ENCODE data around the gene OVOL1. TPM values are rescaled to one million over a fixed set of nuclear protein-coding genes. Genes with fewer than 3 reads are reported as not detected.

Gene OVOL1
- total and polyA plus RNA-seq, 2 of the 13 experiments (the other 11 are each of a cell fraction or from before 2014, with no cell fraction given) = 0.01 TPM; not detected in 1

- no peak for TF ChIP-seq MAFK (conservative IDR thresholded peaks at IDR 0.05 in 1 of 2, IDR thresholded peaks at IDR 0.05 in 1 of 2; ENCODE audit: low read length in 2 of 2)
- no peak for TF ChIP-seq ZNF460 (CRISPR knock-in tag; IDR thresholded peaks at IDR 0.05; ENCODE audit: borderline replicate concordance)
- TF ChIP-seq SETDB1 (CRISPR knock-in tag; IDR thresholded peaks at IDR 0.05; ENCODE audit: borderline replicate concordance) = no peak
- TF ChIP-seq SAFB2 (CRISPR knock-in tag; IDR thresholded peaks at IDR 0.05; ENCODE audit: borderline replicate concordance, low read depth) = no peak
- TF ChIP-seq GATAD2A (CRISPR knock-in tag; IDR thresholded peaks at IDR 0.05) = no peak
- TF ChIP-seq ZBED4 (CRISPR knock-in tag; IDR thresholded peaks at IDR 0.05; ENCODE audit: borderline replicate concordance) = no peak
- no peak for TF ChIP-seq TRIM24 (CRISPR knock-in tag; IDR thresholded peaks at IDR 0.05)
- no peak for TF ChIP-seq ZNF781 (CRISPR knock-in tag; IDR thresholded peaks at IDR 0.05; ENCODE audit: borderline replicate concordance, not compliant biosample characterization)
- no peak for TF ChIP-seq ZNF83 (CRISPR knock-in tag; IDR thresholded peaks at IDR 0.05; ENCODE audit: borderline replicate concordance)
- TF ChIP-seq ZGPAT (CRISPR knock-in tag; IDR thresholded peaks at IDR 0.05) = peak; percentile 63; the same call in 1 of the 2 replicates
- TF ChIP-seq ETV5 (CRISPR knock-in tag; IDR thresholded peaks at IDR 0.05; ENCODE audit: borderline replicate concordance) = peak; percentile 39
- TF ChIP-seq TRAFD1 (CRISPR knock-in tag; IDR thresholded peaks at IDR 0.05; ENCODE audit: borderline replicate concordance) = no peak
- TF ChIP-seq SMAD1 (CRISPR knock-in tag; IDR thresholded peaks at IDR 0.05; ENCODE audit: borderline replicate concordance, low read depth) = 0 out of 2 replicates have a peak, but pooled peaks have one; percentile 67
- no peak for TF ChIP-seq FOXK2 (IDR thresholded peaks at IDR 0.05)
- 0 out of 2 replicates have a peak, but pooled peaks have one; percentile 32 for TF ChIP-seq SKIL (CRISPR knock-in tag; IDR thresholded peaks at IDR 0.05; ENCODE audit: borderline replicate concordance)
- TF ChIP-seq RFXANK (CRISPR knock-in tag; IDR thresholded peaks at IDR 0.05) = no peak
- no peak for TF ChIP-seq TEAD3 (CRISPR knock-in tag; optimal IDR thresholded peaks at IDR 0.05; ENCODE audit: borderline replicate concordance)
- no peak for TF ChIP-seq DR1 (CRISPR knock-in tag; IDR thresholded peaks at IDR 0.05)
- no peak for TF ChIP-seq SRF (IDR thresholded peaks at IDR 0.05; ENCODE audit: low read depth, low read length)
- TF ChIP-seq ZNF530 (CRISPR knock-in tag; IDR thresholded peaks at IDR 0.05; ENCODE audit: low read depth) = no peak
These were observed 6.7 kb upstream of the OVOL1 start (continued) for GRCh38 chr11:65779919-65780769.

All from HepG2 (cell line).